ENCODE measurements around the gene CHST4. TPM values are rescaled to one million over a fixed set of nuclear protein-coding genes. Genes with fewer than 3 reads are reported as not detected.

CHST4 gene
- total RNA-seq, 2 donors from 2014 or later: not detected

DNA sequence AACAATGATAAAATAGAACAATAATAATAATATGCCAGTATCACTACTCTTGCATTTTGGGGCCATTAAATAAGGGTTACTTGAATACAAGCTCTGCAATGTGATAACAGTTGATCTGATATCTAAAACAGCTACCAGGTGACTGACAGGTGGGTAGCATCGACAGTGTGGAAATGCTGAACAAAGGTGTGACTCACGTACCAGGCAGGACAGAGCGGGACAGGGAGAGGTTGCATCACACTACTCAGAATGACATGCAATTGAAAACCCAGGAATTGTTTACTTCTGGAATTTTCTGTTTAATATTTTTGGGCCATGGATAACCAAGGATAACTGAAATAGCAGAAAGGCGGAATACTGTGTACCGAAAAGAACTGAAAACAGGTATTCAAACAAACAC lies 21.3 kb upstream of the CHST4 start:
- no peaks in the 10 kb centered on the region for H3K36me3 ChIP-seq
- no peak overlapping the region for H3K4me3 ChIP-seq
- no peaks in the 10 kb centered on the region for H3K27me3 ChIP-seq (replicated peaks; ENCODE audit: insufficient read depth)
- ATAC-seq (ENCODE audit: insufficient number of reproducible peaks, low FRiP score, low read depth): no peak
- no peak overlapping the region for H3K27ac ChIP-seq
- no peaks in the 10 kb centered on the region for H3K4me1 ChIP-seq (ENCODE audit: control insufficient read depth in 1 of 2, low read depth in 2 of 2)
- TF ChIP-seq, protein P1, sequence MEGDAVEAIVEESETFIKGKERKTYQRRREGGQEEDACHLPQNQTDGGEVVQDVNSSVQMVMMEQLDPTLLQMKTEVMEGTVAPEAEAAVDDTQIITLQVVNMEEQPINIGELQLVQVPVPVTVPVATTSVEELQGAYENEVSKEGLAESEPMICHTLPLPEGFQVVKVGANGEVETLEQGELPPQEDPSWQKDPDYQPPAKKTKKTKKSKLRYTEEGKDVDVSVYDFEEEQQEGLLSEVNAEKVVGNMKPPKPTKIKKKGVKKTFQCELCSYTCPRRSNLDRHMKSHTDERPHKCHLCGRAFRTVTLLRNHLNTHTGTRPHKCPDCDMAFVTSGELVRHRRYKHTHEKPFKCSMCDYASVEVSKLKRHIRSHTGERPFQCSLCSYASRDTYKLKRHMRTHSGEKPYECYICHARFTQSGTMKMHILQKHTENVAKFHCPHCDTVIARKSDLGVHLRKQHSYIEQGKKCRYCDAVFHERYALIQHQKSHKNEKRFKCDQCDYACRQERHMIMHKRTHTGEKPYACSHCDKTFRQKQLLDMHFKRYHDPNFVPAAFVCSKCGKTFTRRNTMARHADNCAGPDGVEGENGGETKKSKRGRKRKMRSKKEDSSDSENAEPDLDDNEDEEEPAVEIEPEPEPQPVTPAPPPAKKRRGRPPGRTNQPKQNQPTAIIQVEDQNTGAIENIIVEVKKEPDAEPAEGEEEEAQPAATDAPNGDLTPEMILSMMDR (IDR thresholded peaks at IDR 0.05): no peak
- no peak for DNase-seq (ENCODE audit: low spot score)
- H3K9me3 ChIP-seq: no peaks in the 10 kb centered on the region

DNA sequence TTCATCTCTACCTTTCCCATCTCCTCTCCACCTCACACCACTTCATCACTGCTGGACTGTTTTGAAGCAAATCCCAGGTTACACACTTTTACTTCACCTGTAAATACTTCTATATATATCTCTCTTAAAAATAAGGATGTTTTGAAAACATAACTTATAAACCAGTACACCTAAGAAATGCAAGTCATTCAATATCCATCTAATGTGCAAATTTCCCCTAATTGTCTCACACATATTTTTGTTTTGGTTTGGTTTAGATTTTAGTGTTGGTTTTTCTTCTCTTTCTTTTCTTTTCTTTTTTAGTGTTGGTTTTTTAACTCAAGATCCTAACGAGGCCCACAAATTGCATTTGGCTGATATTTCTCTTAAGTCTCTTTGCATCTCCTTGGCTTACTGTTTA lies 19.2 kb upstream of the CHST4 start:
- Histone ChIP-seq H3K4me3 (no peak overlapping the region), H3K36me3 (no peaks in the 10 kb centered on the region), H3K9me3 (no peaks in the 10 kb centered on the region), H3K27me3 (replicated peaks; ENCODE audit: insufficient read depth) (no peaks in the 10 kb centered on the region), H3K27ac (no peak overlapping the region), H3K4me1 (ENCODE audit: control insufficient read depth in 1 of 2, low read depth in 2 of 2) (no peaks in the 10 kb centered on the region)
- DNase-seq (ENCODE audit: low spot score) (no peak), ATAC-seq (ENCODE audit: insufficient number of reproducible peaks, low FRiP score, low read depth) (no peak)
- TF ChIP-seq, protein P1 (IDR thresholded peaks at IDR 0.05): no peak

DNA sequence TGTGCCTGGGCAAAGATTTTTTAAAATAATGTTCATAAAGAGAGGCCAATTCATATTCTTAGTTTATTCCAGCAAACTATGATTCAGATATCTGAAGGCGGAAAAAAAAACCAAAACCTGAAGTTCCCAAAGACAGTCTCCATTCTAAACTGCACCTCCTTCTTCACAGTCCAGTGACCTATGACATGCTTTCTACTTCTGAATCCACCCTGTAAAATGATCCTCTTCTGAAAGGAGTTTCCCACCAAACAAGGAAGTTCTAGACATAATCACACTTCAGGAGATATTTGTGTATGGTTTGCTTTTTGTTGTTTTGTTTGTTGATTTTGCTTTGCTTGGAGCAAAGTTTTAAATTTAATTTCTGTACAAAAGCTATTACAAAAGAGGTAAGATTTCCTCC lies 12.9 kb upstream of the CHST4 start:
- Histone ChIP-seq H3K27me3 (replicated peaks; ENCODE audit: insufficient read depth) (no peaks in the 10 kb centered on the region), H3K9me3 (no peaks in the 10 kb centered on the region), H3K4me3 (no peak overlapping the region), H3K4me1 (ENCODE audit: control insufficient read depth in 1 of 2, low read depth in 2 of 2) (no peaks in the 10 kb centered on the region), H3K27ac (no peak overlapping the region), H3K36me3 (no peaks in the 10 kb centered on the region)
- no peak for ATAC-seq (ENCODE audit: insufficient number of reproducible peaks, low FRiP score, low read depth)
- TF ChIP-seq, protein P1 (IDR thresholded peaks at IDR 0.05): no peak
- no peak for DNase-seq (ENCODE audit: low spot score)

DNA sequence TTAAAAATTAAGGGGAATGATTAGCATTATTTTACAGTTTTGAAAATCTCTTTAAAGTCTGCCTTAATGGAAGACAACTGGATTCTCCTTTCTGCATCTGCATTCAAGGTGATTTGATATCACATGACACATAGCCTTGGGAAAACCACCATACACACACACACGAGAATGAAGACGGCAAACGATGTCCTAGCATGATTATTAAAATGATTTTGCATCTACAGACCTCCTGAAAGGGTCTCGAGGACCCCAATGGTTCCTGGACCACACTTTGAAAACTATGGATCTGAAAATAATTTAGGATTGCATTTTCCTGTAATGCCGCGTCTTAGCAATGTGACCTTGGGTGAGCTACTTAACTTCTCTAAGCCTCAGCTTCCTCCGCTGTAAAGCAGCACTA lies 11.8 kb upstream of the CHST4 start:
- Histone ChIP-seq H3K9me3 (no peaks in the 10 kb centered on the region), H3K27me3 (replicated peaks; ENCODE audit: insufficient read depth) (no peaks in the 10 kb centered on the region), H3K4me1 (ENCODE audit: control insufficient read depth in 1 of 2, low read depth in 2 of 2) (no peaks in the 10 kb centered on the region), H3K27ac (no peak overlapping the region), H3K4me3 (no peak overlapping the region), H3K36me3 (no peaks in the 10 kb centered on the region)
- TF ChIP-seq, protein P1 (IDR thresholded peaks at IDR 0.05): no peak
- ATAC-seq (ENCODE audit: insufficient number of reproducible peaks, low FRiP score, low read depth): no peak
- no peak for DNase-seq (ENCODE audit: low spot score)

DNA sequence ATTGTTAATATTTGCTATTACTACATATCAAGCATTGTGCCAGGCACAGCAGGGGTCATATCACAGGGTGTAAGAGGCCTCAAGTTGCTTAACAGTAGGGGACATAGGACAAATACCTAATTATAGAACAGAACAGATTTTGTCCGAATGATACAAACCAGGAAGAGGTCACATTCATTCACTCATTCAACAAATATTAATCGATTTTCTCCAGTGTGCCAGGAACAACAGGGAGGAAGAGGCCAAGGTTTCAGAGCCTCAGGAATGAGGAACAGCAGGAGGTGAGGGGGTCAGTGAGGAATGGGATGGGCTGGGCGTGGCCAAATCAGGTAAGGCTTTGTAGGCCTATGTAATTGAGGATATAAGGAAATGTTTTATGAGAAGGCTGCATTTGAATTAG lies 11.2 kb upstream of the CHST4 start:
- no peaks in the 10 kb centered on the region for H3K36me3 ChIP-seq
- H3K4me1 ChIP-seq (ENCODE audit: control insufficient read depth in 1 of 2, low read depth in 2 of 2): no peaks in the 10 kb centered on the region
- TF ChIP-seq, protein P1 (IDR thresholded peaks at IDR 0.05): no peak
- ATAC-seq (ENCODE audit: insufficient number of reproducible peaks, low FRiP score, low read depth): no peak
- H3K9me3 ChIP-seq: no peaks in the 10 kb centered on the region
- no peak for DNase-seq (ENCODE audit: low spot score)
- no peaks in the 10 kb centered on the region for H3K27me3 ChIP-seq (replicated peaks; ENCODE audit: insufficient read depth)
- H3K27ac ChIP-seq: no peak overlapping the region
- no peak overlapping the region for H3K4me3 ChIP-seq

All from thoracic aorta (tissue), 2 donors.